IPS-NIHi11 (cell line): Measurements from ENCODE around the gene VDR.

Experiments
- DNase-seq: peaks from one replicate; pipeline ENCODE4 v3.0.0; 2012; ENCODE audit warnings: mixed read lengths, low spot score

The VDR gene

DNA sequence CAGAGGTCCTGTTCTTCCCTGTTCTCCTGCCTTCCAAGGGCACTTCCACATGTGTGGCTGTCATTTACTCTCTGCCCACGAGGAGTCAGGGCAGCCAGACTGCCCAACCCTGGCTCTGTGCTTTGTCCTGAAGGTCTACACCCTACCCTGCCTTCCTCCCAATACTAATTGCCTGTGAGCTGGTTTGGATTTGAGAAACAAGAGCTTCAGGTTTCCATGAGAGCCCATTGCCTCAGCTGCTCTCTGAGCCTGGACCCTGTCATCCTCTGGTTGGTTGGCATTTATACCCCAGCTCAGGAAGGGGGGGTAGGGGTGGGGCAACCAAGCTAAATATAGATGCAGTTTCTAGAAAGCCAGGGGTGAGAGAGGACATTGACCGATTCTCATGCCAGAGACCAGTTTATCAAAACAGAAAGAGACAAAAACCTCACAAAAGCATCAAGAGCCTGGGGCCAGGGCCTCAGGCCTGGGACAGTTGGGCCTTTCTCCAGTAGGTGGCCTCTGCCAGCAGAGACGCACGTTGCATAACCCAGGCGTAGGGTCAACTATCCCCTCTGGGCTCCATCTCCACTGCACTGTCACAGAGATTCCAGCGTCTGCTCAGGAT lies 34.5 kb downstream of the VDR start:
- DNase-seq: peak; percentile 83

DNA sequence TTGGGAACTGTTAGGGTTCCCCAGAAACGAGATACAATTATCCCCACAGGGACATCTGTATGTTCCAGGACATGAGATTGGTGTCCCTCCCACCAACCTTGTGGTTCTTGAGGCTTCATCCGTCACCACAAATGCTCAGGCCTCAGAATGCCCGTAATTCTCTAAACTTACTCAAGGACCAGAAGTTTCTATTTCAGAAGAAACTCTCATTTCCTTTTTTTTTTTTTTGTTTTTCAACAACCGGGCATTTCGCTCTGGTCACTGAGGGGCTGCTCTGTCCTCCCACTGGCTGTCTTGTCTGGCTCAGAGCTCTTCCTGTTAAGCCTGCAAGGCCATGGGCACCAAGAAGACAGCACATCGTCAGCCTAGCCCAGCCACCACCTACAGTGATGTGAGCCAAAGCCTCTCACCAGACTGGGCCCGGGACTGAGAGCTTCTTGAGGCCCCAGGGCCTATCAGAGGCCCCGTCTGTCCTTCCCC lies 36.2 kb downstream of the VDR start:
- DNase-seq: no peak

DNA sequence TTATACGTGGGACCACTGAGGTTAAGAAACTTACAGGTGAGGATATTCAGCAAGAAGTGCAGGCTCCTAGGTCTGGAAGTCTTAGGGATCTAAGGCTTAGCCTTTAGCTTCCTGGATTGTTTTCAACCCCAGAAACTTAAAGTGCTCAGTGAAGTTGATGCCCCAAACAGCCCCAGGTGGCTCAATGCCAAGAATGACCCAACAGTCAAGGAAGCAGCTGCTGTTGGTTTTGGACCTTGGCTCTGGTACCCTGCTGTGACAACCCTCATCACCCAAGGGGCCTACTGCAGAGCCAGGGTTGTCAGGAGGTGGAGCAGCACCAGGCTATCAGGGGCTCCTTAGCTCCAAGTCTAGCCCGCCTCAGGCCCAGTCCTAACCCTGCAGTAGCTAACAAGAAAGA lies 36.8 kb downstream of the VDR start:
- no peak for DNase-seq

DNA sequence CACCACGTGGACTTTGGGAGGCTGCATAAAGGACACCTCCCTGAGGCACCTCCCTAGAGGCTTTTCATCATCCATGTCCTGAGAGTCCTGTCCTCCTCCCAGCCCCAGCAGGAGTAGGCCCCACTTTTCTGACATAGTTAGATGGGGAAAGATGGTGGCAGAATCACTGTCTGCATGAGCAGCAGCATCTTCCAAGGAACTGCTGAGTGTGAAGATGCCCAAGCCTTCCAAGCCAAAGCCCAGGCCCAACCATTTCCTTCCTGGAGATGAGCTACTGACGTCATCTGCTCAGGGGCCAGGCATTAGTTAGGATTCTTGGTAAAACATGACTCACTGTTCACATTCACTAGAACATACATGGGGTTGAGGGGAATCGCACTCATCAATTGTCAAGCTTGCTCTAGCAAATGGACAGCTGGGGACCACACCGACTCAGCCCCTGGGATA lies 37.3 kb downstream of the VDR start:
- DNase-seq: no peak

DNA sequence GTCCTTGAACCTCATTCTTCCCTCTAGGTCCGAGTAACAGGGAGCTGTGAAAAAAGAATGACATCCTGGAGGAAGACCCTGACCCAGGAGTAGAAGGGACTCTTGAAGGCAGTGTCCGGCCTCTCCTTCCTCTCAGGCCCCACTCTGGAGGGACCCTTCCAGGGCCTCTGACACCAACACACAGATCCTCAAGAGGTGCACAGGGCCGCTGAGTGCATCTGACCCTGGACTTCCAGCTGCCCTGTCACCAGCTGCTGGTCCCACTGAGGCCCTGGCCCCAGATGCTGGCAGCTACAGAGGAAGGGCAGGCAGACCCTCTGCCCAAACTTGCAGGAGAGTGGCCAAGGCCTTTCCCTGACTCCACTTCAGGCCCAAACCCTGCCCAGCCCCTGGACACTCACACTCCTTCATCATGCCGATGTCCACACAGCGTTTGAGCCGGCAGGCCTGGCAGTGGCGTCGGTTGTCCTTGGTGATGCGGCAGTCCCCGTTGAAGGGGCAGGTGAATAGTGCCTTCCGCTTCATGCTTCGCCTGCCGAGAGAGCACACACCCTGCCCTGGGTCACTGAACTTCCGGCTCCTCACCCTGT lies 40.1 kb downstream of the VDR start:
- no peak for DNase-seq

DNA sequence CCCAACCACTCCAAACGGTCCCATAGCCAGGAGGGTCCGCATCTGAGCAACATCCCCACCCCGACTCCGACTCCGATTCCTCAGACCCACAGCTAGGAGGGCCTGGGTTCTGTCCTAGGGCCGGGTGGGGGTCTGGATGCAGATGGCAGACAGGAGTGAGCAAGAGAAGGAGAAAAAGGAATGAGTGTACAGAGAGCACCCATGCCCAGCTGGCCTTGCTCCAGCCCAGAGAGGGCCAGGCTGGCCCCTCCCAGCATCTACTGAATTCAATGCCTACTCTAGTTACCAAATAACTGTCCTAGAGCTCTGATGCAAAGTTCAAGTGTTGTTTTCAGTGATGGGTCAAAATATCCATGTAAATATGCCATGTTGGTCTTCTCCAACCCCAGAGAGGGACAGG lies 40.8 kb downstream of the VDR start:
- DNase-seq: no peak

DNA sequence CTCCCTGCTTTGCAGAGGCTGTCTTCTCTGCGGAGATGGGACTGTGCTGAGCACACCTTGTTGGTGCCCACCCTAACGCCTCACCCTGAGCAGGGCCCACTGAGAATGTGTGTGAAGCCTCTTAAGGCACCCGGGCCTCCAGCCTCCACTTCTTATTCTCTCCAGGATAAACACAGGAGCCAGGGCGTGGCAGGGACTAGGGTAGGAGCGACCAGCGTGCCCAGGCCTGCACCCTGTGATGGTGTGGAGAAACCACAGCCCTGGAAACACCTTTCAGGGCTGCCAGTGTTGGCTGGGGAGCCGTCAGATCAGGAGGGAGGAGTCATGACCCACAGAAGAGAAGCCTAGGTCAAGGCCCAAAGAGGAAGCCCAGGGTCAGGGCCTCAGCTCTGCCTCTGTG lies 41.3 kb downstream of the VDR start:
- no peak for DNase-seq

DNA sequence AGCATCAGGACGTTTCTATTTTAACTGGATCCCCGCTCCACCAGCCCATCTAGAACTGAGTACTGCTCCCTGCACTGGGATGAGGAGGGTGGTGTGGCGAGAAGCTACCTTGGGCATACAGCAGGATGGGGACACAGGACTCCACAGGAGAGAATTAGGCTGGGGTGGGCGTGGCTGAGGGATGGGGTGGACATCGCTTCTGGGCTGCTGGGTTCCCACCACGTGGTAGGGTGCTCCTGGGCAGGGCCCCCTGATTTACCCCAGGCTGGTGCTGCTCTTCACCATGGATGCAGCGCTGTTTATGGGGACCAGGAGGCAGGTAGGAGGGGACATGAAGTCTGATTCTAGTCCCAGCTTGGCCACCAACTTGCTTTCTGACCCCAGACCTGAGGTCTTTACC lies 41.9 kb downstream of the VDR start:
- DNase-seq: no peak

DNA sequence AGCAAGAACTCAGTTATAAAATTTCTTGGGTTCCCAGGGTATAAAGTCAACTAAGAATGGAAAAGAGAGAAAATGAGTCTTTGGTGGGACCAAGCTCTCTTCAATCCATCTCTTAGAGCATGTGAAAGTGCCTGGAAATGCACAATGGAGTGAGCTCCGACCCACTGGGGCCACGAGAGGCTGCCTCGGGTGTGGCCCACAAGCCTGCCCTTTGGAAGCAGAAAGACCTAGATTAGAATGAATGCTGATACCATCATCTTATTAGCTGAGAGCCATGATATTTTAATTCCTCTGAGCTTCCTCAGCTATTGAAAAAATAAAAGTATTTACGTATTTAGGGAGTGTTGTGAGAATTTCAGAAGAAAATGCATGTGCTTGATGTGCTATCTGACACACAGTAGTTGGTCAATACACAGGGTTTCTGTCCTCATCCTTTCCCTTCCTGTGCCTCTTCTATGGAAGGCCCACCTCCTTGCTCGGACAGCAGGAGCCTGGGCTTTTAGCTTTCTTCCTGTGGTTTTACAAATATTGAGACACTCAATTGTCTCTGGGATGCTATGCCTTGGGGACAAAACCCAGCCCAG lies 42.5 kb downstream of the VDR start:
- no peak for DNase-seq

DNA sequence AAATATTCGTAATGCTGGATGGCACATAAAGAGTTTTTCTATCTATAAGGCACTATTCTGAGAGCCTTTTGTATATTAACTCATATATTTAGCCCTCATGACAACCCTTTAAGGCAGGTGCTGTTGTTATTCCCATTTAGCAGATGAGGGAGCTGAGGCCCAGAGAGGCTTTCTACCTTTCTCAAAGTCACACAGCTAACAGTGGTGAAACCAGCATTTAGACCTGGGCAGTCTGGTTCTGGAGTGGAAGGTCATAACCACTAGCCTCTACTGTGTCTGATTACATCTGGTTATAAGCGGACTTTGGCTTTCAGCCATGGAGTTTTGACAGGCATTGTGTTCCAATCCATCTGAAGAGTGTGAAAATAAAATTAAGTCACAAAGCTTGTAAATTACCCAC lies 43.9 kb downstream of the VDR start:
- DNase-seq: no peak

DNA sequence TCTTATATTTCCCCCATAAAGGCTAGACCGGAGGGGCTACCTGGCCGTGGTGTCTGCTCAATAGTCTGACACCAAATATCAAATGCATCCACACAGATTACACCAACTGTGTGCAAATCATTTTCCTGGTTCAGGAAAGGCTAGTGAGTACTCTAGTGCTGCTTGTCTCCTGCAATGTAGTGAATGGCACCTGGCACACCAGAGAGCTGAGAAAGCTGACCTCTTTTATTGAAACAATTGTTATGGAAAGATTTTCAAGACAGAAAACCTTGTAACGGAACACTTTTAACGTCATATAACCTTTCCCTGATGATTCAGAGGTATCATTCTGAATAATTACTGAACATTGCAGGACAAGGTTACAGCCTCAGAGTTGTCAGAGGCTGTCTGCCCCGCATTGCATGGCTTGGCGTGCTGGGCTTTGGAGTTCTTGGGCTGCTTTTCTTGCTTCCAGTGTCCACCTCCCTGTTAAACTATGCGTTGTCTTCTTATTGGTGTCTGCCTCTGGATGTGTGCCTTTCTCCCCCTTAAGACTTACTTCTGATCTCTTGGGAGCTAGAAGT lies 44.4 kb downstream of the VDR start:
- no peak for DNase-seq

DNA sequence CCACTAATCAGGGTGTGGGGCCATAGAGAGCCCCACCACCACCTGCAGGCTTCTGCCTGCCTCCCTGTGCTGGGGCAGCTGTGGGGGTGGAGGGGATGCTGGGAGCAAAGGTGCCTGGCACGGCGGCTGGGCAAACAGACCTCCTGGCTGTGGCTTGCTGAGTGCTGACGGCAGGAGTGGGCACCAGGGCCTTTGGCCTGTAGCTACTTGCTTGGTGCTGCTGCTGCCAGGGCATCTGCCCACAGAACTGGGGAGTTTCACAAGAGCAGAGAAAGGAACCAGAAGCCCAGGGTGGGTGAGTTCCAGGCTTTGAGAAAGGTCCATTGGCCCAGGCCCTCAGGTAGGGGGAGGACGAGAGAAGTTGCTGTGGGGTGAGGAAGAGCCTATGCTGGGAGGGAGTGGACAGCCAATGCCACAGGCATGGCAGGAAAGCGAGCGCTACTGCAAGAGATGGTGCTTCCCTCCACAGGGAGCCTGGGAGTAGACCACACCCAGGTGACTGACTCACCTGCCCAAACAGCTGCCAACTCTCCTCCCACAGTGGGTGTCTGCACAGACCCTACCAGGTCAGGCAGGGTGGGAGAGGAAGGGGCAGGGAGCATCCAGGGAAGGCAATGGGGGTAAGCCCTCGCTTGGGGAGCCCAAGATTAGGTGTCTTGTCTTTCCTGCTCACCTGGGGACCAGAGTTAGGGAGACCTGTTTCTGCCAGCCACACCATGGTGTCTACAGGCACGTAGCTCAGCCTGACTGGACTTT lies 46.1 kb downstream of the VDR start:
- no peak for DNase-seq

DNA sequence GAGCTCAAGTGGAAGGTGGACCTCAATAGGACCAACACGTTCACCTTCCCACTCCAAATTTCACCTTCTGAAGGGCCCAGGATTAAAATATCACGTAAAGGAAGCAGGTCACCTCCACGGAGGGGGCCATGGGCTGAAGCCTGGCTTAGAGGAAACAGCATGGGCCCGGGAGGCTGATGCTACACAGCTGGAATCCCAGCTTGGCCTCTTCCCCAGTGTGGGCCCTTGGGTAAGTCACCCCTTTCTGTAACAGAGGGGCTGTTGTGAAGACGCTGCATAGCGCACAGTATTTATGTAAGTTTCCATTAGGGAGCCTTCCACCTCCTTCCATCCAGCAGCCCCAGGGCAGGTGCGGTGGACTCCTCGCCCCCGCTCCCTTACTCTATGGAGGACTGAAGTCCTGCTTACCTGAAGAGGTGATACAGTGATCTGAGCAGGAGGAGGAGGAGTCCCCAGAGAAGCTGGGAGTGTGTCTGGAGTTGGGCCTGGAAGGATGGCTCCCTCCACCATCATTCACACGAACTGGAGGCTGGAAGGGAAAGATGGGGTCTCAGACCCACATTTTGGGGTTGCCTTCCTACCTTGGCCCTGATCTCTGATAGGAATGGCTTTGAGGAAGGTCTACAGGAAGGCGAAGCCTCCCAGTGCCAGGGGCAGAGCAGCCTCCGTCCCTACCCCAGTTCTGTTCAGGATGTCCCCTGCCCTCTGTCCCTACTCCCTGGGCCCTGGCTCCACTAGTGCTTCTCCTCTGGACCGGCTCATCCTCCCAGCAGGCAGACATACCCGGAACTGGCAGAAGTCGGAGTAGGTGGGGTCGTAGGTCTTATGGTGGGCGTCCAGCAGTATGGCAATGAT lies 47.8 kb downstream of the VDR start:
- no peak for DNase-seq

DNA sequence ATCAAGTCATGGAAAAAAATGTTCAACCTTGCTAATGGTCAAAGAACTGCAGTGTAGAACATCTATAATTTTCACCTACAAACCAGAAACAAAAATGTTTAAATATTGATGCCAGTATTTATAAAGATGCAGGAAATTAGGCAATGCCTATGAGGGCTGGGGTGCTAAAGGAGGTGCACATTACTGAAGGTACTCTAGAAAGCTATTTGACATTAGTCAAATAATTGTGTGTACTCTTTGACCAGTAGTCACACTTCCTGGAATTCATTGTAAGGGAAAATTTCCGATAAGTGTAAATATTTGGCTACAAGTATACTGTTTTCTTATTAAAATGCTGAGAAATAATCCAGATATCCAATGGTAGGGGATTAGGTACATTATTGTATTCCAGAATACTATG lies 48.7 kb downstream of the VDR start:
- no peak for DNase-seq

DNA sequence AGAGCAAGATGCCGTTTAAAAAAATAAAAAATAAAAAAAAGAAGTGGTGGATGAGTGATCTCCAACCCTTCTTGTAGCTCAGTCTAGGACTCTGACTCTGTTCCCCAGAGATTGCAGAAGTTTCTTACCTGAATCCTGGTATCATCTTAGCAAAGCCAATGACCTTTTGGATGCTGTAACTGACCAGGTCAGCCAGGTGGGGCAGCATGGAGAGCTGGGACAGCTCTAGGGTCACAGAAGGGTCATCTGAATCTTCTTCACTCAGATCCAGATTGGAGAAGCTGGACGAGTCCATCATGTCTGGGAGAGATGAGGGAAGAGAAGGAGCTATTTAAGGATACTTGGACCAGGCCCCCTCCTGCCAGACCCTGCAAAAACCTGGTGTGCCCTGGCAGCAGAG lies 49.3 kb downstream of the VDR start:
- no peak for DNase-seq

DNA sequence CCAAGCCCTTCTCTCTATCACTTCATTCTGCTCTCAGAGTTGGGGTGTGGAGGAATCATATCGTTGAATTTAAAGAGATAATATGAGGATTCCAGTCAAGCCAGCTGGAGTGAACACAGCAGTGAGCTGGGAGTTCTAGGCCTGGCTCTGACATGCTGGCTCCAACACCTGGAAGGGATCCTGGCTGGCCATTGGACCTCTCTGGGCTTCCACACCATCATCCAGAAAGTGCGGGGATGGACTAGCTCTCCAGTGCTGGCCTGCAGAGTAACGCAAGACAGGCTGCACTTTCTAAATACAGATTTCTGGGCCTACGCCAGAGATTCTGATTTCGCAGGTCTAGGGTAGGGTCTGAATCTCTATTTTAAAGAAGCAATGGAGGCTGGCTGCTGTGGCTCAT lies 50.3 kb downstream of the VDR start:
- no peak for DNase-seq

DNA sequence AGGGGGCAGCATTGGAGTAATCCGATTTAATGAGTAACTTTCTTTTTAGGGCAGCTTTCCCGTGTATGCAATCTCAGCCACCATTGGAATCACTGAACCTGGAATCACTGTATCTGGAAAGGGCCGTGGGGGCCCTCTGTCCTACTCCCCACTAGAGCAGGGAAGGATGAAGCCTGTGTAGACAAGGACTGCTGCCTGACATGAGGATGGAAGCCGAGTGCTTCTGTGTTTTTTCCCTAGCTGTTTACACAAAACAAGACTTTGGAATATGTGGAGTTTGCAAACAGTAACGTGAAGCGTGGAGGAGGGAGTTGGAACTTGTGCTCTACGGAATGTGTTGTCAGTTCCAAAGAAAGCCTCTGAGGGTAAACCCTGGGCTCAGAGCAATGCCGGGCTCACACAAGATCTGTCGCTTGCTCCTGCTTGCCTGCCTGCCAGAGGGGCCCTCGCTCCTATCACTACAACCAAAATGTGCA lies 52.7 kb downstream of the VDR start:
- no peak for DNase-seq

DNA sequence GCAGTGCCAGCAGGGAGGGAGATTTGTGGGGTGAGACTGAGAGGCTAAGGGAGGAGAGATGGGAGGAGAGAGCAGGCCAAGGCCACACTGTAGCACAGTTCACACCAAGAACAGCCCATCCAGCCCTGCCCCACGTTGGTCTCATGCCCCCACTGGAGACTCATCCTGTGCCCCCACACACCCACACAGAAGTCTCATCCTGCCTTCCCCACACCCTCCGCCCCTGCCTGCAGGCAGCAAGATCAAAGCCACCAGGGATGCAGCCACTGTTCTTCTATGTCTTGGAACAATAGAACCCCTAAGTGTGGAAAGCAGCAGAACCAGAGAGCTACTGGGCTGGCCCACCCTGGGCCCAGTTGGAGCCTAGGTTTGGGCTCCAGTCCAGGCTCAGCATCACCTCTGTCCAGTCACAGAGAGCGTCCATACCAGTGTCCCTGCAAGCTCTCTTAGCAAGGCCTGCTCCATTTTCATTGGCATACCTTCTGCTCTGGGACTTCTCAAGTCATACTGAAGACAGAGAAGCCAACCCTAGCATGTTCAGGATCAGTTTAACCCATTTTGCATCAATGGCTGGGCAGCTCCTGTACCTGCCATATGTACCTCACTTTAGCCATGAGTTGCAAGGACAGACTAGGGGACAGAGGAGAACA lies 53.4 kb downstream of the VDR start:
- no peak for DNase-seq

DNA sequence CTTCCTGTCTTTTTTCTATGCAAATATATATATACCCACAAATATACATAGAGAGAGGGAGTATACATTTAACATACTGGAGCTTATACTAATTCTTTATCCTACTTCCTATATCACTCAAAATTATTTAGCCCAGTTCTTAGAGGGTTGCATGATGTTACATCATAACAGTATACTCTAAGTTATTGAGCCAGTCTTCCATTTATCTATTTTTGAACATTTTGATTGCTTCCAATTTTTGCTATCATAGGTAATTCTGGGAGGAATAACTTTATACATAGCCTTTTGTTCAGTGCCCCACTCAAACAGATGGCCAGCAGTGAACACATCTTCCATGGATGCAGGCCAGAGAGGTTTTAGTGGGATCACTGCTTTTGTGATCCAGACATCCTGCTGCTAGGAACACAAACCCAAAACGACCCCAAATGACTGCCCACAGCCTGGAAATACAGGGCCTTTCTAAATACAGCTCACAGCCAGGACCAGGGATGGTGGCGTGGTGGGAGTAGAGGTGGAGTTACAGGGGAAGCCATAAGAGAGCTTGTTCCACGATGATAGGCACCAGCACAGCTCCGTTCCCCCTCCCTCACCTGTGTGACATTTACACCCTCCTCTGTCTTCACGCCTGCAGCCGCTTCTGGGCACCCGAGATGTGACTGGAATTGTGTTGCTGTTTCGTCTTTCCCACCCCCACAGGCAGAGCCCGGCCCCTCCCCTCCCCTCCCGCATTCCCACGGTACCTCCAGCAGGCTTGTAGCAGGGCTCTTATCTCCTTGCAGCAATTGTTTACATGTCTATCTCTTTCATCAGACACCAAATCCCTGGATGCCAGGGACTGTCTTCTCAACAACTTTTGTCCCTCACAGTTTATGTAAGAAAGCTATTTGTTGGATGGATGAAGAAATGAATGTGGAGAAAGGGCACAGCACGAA lies 54.4 kb downstream of the VDR start:
- no peak for DNase-seq

DNA sequence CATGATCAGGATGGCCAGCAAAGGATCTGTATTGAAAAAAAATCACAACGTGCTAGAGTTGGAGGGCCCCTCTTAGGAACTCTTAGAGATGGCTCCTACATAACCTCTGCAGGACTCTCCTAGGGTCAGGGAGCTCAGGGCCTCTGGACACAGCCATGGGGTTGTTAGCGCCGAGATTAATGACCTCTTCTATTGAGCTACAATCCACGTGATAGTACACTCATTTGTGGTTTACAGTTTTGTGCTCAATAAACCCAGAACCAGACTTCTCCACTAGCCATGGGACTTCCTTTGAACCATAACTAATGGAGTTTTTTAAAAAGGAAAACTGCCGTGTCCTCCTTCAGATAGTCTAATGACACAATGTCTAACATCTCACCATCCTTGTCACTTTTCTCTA lies 55.5 kb downstream of the VDR start:
- no peak for DNase-seq
